ENCODE data around the gene PGBD1.

The PGBD1 gene

GRCh38 chr6:28281288-28282064 lies at the start of gene PGBD1:
TSS of gene PGBD1 (plus strand) at chr6:28281572. CDS start at chr6:28283814, 2,242 bp downstream.
- peak; percentile 35 for DNase-seq (ENCODE audit: low spot score)

GRCh38 chr6:28232785-28233184 lies 48.6 kb upstream of the PGBD1 start:
- DNase-seq (ENCODE audit: low spot score): no peak

- DNase-seq (ENCODE audit: low spot score): no peak
Measured at GRCh38 chr6:28235912-28236452, 45.4 kb upstream of the PGBD1 start.

GRCh38 chr6:28239636-28240035 lies 41.7 kb upstream of the PGBD1 start:
- no peak for DNase-seq (ENCODE audit: low spot score)

- DNase-seq (ENCODE audit: low spot score): no peak
Measured at GRCh38 chr6:28240471-28240870, 40.9 kb upstream of the PGBD1 start.

GRCh38 chr6:28243946-28244345 lies 37.4 kb upstream of the PGBD1 start:
- DNase-seq (ENCODE audit: low spot score): no peak

- no peak for DNase-seq (ENCODE audit: low spot score)
Measured at GRCh38 chr6:28245206-28245941, 36.0 kb upstream of the PGBD1 start.

GRCh38 chr6:28248916-28249315 lies 32.5 kb upstream of the PGBD1 start:
- DNase-seq (ENCODE audit: low spot score): no peak

- no peak for DNase-seq (ENCODE audit: low spot score)
Measured at GRCh38 chr6:28250747-28251146, 30.6 kb upstream of the PGBD1 start.

- DNase-seq (ENCODE audit: low spot score): peak; percentile 22
Measured at GRCh38 chr6:28251661-28252008, 29.7 kb upstream of the PGBD1 start.

- DNase-seq (ENCODE audit: low spot score): peak; percentile 81
Measured at GRCh38 chr6:28252009-28252975, 29.1 kb upstream of the PGBD1 start, which contains the start of gene ZKSCAN4. TSS of gene ZKSCAN4 (minus strand) at chr6:28252269. CDS start at chr6:28251980, 289 bp downstream.

GRCh38 chr6:28254121-28254519 lies 27.3 kb upstream of the PGBD1 start:
- DNase-seq (ENCODE audit: low spot score): no peak

- no peak for DNase-seq (ENCODE audit: low spot score)
Measured at GRCh38 chr6:28257042-28257441, 24.3 kb upstream of the PGBD1 start.

GRCh38 chr6:28258877-28259777 lies 22.2 kb upstream of the PGBD1 start, which contains the start of gene NKAPL:
TSS of gene NKAPL (plus strand) at chr6:28259297. CDS start at chr6:28259372, 75 bp downstream.
- DNase-seq (ENCODE audit: low spot score): peak; percentile 46

GRCh38 chr6:28263922-28264321 lies 17.4 kb upstream of the PGBD1 start:
- DNase-seq (ENCODE audit: low spot score): no peak

- no peak for DNase-seq (ENCODE audit: low spot score)
Measured at GRCh38 chr6:28264834-28265401, 16.5 kb upstream of the PGBD1 start.

- DNase-seq (ENCODE audit: low spot score): no peak
Measured at GRCh38 chr6:28266563-28266961, 14.8 kb upstream of the PGBD1 start.

GRCh38 chr6:28266962-28267694 lies 14.2 kb upstream of the PGBD1 start, which contains the start of gene ZSCAN26:
TSS of gene ZSCAN26 (plus strand) at chr6:28267143. CDS start at chr6:28271920, 4,777 bp downstream.
- DNase-seq (ENCODE audit: low spot score): peak; percentile 85

GRCh38 chr6:28267695-28268059 lies 13.7 kb upstream of the PGBD1 start:
- no peak for DNase-seq (ENCODE audit: low spot score)

GRCh38 chr6:28269492-28269891 lies 11.9 kb upstream of the PGBD1 start:
- peak; percentile 32 for DNase-seq (ENCODE audit: low spot score)

Data from hematopoietic multipotent progenitor cell treated with erythropoietin and hydrocortisone succinate and interleukin-3 and kit ligand, for 15 days (in vitro differentiated cells).